GM18519 (cell line): ENCODE results near the gene HDAC8.
"Not testable (repeated sequence)": the region's sequence is repeated elsewhere in the genome, so short reads cannot be mapped to it uniquely, and the experiment has no call there.

Source experiments
- ATAC-seq: cut with Tn5 transposase; IDR thresholded peaks from one replicate; pipeline ENCODE4 v1.9.1; 2021; ENCODE audit warnings: mild to moderate bottlenecking, moderate library complexity; ENCODE audit not compliant: unreplicated experiment, low FRiP score

The HDAC8 gene

GRCh38 chrX:72539822-72540221, 32.8 kb downstream of the HDAC8 start:
- ATAC-seq: no peak

DNA sequence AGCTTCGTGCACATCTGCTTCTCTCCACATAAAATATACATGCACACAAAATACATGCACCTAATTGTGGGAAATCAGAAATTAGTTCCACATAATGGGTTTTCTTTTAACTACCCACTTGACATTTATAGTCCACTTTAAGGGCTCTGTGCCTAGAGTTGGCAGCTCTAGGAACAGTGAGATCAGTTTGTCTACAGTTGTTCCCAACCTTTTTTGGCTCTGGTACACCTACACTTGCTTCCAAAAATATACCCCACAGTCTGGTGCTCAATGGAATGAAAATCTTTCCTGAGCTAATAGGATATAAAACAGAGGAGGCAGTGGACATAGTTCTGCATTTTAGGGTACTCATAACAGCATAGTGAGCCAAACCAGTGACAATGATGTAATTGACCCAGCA, 36.1 kb downstream of the HDAC8 start:
- no peak for ATAC-seq

- ATAC-seq: no peak
Measured at GRCh38 chrX:72532366-72532765, 40.3 kb downstream of the HDAC8 start.

GRCh38 chrX:72526534-72527508, 45.8 kb downstream of the HDAC8 start:
- ATAC-seq: no peak

GRCh38 chrX:72498782-72499181, 73.9 kb downstream of the HDAC8 start:
- no peak for ATAC-seq

GRCh38 chrX:72495046-72495445, 77.6 kb downstream of the HDAC8 start:
- no peak for ATAC-seq

DNA sequence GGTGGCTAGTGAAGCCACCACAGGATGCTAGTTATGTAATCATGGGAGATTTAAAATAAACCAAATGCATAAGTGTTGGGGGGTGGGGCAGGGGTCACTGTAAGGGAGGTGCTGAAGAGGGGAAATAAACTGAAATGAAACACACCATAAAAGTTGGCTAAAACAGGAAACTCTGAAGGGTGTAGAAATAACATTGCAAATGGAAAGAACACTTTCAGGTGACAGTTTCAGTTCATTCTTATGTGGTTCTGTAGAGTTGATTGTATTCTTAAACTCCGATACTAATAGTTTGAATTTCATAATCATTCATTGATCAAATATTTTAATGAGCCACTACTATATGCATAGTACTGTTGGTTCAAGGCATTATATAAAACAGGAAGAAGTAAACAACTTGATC, 80.1 kb downstream of the HDAC8 start:
- no peak for ATAC-seq

DNA sequence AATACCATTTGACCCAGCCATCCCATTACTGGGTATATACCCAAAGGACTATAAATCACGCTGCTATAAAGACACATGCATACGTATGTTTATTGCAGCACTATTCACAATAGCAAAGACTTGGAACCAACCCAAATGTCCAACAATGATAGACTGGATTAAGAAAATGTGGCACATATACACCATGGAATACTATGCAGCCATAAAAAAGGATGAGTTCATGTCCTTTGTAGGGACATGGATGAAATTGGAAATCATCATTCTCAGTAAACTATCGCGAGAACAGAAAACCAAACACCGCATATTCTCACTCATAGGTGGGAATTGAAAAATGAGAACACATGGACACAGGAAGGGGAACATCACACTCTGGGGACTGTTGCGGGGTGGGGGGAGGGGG, 82.4 kb downstream of the HDAC8 start:
- not testable (repeated sequence) for ATAC-seq

GRCh38 chrX:72487661-72488060, 85.0 kb downstream of the HDAC8 start:
- ATAC-seq: no peak

GRCh38 chrX:72479324-72480274, 93.0 kb downstream of the HDAC8 start:
- no peak for ATAC-seq

DNA sequence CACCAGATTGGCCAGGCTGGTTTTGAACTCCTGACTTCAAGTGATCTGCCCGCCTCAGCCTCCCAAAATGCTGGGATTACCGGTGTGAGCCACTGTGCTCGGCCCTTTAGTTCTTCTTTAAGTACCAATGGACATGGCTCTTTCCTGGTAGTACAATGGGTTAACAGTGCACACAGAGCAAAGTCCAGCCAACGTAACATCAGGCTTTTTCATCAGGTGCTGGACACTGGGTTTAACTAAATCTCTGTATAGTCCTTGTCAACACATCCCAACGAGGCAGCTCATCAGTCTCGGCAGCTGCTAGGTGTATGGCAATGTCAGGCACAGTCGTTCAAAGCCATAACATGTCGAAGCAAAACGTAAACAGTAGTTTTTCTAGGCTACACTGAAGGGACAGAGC, 93.8 kb downstream of the HDAC8 start:
- ATAC-seq: no peak

GRCh38 chrX:72478351-72478750, 94.3 kb downstream of the HDAC8 start:
- ATAC-seq: no peak

DNA sequence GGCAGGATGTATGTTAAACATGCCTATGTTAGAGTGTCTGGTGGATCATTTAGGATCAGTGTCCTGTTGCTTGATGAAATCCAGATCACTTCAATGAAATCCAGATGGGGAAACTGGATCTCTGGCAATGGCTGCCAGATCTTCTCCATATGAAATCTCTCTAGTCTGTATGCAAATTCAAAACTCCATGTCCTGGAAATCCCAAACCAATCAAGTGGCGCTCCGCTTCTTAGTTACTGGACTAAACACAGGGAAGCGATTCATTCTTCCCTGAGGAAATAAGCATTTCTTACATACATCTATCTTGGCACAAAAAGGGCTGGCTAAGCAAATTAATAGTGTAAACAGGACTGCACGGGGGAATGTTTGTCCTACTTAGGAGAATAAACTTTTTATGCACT, 94.9 kb downstream of the HDAC8 start:
- no peak for ATAC-seq

GRCh38 chrX:72477376-72477775, 95.3 kb downstream of the HDAC8 start:
- no peak for ATAC-seq

DNA sequence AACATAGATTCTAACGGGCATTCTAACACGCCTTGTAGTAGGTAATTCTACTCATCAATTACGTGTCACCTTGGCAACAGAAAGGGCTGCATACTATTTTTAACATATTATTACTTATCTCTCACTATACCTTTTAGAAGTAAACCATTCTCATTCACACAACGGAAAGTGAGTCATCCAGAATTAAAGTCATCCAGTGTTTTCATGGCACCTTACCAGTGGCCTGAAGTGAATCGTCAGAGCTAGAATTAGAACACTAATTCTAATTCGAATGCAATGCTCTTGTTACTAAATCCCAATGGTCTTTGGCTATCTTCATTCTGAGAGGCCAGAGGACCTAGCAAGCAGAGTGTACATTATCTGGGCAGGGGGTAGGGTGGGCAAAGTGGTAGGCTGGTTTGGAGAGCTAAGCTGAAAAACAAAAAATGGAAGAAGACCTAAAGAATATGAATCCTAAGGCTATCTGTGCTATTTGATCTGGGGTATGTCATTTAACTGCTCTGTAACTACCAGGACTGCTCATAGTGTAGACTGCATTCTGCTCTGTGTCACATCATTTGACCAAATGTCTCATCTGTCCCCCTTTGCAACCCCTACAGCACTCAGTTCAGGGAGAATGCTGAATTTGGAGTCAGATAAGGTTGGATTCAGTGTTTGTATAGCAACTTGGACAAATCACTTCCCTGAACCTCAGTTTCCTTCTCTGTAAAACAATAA, 96.5 kb downstream of the HDAC8 start:
- ATAC-seq: no peak

GRCh38 chrX:72475338-72475737, 97.3 kb downstream of the HDAC8 start:
- no peak for ATAC-seq

- ATAC-seq: no peak
Measured at GRCh38 chrX:72470532-72471223, 102.0 kb downstream of the HDAC8 start.

DNA sequence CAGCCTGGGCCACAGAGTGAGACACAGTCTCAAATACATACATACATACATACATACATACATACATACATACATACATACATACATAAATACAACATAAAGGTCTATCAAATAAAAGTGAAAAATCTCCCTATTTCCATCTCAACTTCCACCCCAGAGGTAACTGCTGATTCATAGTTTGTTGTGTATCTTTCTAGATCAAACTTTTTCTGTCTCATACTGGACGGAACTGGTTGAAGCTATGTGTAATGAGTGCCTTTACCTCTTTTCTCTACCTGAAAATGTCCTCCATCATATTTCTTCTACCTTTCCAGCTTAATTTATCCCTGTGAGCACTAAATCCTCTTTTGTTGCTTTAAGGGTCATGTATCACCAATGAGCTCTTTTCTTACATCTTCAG, 102.5 kb downstream of the HDAC8 start:
- ATAC-seq: no peak

DNA sequence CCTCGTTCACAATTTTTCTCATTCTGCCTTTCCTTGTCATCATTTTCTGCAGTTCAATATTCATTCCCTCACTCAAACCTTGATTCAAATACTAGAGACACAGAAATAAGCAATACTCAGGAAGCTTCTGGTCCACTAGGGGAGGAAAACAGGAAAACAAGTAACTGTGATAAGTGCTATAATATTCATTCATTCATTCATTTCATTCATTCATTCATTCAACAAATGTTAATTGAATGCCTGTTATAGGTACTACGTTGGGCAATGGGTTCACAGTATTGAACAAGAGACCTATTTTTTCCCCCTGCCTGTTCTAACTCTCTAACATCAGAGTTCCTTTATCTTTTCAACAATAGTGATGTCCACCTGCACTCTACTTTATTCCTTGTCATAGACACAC, 104.0 kb downstream of the HDAC8 start:
- ATAC-seq: no peak

DNA sequence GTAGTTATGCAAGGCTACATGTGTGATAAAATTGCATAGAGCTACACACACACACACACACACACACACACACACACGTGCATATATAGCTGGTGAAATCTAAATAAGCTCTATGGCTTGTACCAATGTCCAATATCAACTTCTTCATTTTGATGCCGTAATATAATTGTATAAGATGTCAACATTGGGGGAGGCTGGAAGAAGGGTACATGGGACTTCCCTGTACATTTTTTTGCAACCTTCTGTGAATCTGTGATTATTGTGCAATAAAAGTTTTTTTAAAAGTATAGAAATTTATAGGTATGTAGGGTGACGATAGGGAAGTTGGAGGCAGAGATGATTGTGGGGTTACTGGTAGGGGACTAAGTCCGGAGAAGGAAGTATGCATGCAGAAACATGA, 105.5 kb downstream of the HDAC8 start:
- ATAC-seq: no peak
